GDM1 (cell line): Measurements from ENCODE around the gene MAD2L1.
A peak's percentile ranks its signal among the peaks of the same experiment; 100 is the strongest.

Source experiments
- DNase-seq: peaks from one replicate; lab custom pipeline; 2025; lab: John Stamatoyannopoulos, UW

Gene MAD2L1

DNA sequence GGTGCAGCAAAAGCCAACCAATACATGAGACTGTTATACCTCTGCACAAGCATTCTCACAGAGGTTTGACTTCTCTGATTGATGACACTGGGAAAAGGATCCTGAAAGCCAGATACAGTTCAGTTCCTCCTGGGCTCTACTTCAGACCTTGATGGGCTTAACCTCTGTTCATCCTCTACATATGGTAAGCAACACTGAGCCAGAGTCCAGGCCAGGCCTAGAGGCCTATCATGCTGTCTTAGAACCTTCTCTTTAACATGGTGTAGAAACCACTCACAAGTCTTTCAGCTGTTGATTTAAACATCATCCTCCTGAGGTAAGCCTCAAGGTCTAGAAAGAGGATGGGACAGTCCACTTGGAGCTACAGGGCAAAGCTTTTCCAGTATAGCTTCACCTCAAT lies 9.2 kb downstream of the MAD2L1 start:
- no peak for DNase-seq

DNA sequence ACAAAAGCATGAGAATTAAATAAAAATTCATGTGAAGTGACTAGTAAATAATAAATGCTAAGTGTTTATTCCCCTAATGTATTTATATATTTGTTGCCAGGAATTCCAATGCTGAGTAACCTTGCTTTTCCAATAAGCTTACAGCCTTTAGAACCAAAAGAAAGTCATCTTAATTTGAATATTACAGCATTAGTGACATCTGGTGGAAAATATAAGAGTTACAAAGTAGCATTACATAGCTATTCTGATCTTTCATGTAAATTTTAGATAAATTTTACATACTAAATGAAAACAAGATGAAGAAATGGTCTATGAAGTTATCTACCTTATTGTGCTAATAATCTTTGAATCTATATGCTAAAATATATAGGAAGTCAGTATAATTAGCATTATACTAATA lies 10.4 kb downstream of the MAD2L1 start:
- no peak for DNase-seq

DNA sequence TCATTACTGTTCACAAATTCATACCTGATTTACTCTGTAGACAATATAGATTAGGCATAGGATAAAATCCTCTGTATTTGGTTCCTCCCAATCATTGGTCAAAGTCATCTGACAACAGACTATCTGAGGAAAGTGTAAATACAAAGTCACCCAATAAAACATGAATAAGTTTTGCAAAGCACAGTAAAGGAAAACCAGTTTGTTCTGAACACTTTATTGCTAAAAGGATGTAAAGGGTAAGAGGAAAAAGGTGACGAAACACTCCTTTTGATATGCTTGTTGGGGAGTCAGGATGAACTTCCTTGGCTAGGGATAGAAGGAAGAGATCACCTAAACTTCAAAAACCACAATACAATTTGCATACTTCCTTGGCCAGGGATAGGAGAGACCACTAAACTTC lies 10.9 kb downstream of the MAD2L1 start:
- DNase-seq, result no peak

DNA sequence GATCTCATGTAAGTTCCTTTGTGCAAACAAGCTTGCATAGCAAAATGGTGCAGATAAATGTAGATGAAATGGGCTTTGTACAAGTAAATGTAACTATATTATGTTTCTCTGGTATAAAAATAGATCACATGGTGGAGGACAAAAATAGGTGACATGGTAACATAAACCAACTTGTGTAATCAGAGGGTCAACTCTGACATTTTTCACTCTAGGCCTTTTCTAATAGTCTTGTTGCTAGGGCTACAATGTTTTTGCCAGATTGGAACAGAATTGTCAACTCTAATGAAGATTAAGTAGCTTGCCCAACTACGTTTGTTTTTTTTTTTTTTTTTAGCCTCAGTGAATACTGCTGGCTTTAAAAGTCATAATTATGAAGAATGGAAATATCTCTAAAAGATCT lies 11.5 kb downstream of the MAD2L1 start:
- no peak for DNase-seq

DNA sequence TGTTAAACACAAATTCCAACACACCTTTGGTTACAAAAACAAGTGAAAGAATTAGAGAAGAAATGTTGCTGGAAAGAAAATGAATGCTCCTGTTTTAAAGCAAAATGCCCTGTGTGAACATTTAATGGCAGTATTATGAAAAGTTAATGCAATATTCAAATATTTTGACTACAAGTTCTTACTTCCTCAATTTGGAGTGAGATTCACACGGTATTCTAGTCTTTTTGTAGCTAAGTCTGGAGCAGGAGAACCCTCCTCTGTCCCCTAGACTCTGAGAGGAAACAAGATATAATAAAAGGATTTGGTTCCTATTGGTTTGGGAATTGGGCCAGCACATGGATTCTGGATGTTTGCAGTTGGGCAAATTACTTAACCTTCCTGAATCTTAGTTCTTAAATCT lies 12.7 kb downstream of the MAD2L1 start:
- DNase-seq, result no peak

DNA sequence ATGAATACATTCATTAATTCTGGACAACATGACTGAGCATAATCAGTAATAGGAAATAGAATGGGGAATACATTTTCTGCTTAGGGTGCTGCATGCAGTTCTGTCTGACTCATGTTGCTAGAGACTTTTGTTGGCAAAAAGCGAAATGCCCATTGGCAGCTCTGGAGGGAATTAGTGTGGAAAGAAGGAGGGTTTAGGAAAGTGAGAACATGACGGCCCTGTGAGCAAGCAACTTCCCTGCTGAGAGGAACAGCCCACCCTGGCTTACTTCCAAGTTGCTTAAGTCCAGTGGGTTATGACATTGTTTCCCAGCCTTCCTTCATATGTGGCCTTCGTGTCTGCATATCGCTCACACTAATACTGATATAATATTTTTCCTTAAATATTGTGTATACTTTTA lies 13.8 kb downstream of the MAD2L1 start:
- no peak for DNase-seq

DNA sequence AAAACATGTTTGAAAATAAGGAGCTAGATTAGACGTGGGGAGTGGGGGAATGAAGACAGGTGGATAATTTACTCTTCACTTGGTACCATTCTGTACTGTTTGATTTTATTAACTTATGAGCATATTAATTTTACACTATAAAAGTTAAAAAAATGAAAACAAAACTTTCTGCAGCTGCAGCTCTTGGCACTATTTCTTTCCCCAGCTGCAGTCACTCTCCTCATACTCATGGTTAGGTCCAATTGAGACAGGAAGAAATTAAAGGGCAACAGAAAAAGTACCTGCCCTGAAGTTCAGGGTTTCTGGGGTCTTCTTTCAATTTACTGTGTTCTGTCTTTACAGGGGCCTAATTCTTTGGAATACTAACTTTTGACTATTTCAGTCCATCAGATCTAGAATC lies 15.4 kb downstream of the MAD2L1 start:
- no peak for DNase-seq

DNA sequence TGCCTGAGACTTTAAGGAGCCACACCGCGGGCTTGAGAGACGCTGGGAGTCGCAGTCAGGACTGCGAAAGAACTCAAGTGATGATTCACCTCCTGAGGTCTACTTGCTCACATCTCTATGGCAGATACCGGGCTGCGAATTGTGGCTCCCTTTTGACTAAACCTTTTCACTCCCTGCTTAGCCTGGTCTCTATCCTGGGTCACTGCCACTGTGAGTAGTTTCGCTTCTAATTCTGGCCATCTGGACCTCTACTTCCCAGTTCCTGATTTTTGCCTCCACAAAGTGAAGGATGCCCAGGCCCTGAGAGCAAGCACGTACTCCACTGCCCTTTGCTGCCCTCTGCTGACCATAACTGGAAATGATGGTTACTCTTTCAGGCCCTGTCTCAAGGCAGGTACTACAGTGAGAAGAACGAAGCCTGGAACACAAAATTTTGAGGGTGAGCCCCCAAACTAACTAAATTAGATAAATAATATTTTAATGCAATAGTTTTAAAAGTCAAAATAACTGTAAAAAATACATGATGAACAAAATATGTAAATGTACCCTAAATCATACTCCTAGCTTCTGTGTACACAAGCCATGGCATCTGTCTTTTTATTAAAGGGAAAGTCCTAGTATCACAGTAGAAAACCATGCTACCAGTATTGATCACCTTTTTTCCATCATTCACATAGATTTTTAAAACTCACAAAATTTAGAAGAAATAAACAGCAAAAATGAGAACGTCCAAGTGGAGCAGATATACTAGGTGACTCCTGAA lies 16.7 kb downstream of the MAD2L1 start:
- DNase-seq, result peak; percentile 53

DNA sequence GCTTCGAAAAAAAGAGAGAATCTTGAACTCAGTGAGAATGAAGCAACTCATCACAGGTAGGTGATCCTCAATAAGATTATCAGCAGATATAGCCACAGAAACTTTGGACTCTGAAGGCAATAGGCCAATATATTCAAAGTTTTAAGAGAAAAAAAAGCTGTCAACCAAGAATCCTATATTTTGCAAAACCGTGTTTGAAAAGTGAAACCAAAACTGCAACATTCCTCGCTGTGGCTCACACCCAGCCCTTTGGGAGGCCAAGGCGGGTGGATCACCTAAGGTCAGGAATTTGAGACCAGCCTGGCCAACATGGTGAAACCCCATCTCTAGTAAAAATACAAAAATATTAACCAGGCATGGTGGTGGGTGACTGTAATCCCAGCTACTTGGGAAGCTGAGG lies 22.8 kb downstream of the MAD2L1 start:
- DNase-seq, result no peak

DNA sequence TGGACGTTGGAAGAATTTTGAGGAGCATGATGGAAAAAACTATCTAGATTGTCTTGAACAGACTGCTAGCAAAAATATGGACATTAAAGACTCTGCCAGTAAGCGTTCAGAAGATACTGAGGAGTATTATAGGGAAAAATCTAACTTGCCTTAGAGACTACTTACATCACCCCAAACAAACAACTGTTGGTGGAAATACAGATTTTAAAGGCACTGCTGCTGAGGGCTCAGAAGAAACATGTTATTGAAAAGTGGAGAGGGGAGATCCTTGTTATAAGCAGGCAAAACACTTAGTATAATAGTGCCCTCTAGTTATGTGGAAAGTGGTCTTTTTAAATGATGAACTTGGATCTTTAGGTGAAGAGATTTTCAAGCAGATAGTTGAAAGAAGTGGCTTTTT lies 29.2 kb downstream of the MAD2L1 start:
- no peak for DNase-seq

DNA sequence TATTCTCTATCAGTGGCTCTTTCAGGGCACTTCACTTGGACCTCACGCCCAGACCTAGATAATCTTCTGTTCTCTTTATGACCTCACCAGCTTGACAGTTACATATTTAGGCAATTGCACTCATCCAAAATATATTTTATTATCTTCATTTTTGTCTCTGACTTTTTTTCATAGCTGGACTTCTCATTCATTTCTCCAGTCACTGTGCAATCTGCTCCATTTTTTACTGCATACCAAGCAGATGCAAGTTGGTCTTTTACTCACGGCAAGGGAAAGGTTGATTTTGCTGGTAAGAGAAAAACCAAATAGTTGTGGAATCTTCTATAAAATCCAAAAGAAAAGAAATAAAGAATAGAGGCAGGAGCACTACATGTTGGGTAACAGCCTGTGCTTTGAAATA lies 31.7 kb downstream of the MAD2L1 start:
- no peak for DNase-seq

DNA sequence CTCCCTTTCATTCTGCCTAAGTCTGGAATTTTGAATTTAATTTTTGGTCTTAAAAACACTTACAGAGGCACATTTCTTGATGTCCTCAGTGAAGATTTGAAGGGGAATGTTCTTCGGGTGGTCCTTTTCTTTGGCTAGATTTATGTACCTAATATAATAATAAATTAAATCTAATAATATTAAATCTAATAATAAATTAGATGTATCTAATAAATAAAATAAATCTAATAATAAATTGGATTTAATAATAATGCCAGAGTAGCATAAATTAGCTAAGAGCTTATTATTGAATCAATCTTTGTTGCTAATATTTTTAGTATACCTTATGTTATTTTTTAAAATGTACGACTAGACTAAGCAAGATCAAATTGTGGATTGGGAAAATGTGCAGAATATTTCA lies 39.8 kb downstream of the MAD2L1 start:
- no peak for DNase-seq

DNA sequence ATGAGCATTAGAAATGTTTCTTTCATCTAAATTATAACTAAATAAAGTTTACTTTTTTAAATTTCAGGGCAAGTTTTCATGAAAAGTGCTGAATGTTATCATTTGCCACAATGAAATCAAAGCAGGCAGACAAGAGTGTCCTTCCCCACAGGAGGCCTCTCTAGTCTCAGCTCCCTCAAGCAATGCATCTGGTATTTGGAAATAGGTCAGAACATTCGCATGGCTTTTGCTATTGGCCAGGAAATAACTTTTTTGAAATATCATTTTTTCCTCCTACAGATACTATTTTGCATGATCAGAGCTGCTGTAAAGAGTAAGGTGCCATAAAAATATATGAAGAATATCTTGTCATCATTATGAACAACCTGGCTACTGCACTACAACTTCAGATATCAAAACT lies 41.1 kb downstream of the MAD2L1 start:
- no peak for DNase-seq

DNA sequence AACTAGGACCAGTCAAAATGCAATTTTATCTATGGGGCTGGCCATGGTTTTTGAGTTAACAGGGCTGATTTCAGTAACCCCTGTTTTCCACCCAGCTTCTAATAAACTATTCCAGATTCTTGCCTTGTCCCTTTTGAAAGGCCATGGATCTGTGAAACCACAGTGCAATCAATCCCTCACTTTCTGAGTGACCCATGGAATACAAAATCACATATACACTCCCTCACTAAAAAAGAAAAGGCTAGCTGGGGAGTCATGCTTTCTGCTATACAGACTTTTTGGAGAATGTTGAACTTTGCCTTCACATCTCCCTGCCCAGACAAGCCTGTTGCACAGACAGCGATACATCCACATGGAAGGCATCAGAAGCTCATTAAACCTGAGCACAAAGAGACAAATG lies 47.9 kb downstream of the MAD2L1 start:
- no peak for DNase-seq

DNA sequence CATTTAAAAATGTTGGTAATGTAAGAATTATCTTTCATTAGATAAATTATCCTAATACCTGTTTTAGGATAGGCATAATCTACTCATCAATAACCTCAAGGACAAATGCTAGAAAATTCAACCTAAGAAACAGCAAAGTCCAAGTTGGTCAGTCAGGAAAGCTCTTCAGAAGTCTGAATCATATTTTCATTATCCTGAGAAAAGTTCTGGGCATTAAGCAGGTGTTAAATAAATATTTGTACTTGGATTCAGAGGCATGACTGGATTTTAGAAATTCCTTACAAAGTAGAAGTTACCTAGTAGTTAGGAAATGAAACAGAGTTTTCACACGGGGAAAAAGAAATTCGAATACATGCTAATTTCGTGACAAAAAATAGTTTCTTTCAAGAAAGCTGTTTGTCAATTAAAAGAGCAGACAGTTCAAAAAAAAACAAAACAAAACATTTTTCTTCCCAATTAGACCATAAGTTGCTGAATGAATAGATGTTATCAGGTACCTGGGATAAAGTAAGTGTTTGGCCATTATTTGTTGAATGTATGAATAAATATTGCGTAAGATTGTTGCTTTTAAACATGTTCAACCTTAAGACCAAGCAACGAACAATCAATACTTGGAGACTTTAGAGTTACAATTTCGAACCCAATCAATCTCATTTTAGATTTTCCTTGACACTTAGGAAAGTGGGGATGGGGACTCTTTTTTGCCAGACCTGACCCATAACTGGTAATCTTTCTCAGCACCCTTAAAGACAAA lies 48.5 kb downstream of the MAD2L1 start:
- no peak for DNase-seq

DNA sequence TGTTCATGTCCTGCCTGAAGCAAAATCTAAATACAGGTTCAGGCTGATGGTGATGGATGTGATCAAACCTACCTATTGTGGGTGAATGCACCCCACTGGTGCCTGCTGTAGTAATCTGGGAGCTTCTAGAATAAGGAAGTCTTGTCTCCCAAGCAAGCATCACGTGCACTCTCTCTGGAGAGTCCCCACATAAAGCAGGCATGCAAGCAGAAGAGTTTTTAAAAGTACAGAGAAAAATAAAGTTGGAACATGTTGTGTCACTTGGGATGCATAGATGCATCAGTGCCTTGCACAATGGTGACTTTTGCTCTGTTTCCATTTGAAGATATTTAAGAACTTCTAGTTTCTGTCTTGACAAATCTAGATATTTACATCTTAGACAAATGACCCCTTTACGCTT lies 54.9 kb downstream of the MAD2L1 start:
- DNase-seq, result no peak

DNA sequence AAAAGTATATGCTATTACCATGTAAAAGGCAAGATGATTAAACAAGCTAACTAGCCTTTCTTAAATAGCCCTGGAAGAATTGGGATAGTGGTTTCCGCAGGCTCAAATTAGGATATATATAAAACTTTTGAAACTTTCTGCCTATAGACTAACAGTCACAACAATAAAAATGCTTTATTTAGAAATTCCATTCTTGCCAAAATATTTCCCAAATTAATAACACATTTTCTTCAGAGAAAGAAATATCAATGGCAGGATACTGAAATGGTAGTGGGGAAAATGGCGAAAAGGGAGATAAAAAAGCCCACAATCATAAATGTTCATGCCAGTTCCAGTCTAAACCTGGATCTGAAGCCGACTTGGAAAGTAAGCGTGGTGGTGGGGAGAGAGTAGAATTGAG lies 56.0 kb downstream of the MAD2L1 start:
- DNase-seq, result no peak

DNA sequence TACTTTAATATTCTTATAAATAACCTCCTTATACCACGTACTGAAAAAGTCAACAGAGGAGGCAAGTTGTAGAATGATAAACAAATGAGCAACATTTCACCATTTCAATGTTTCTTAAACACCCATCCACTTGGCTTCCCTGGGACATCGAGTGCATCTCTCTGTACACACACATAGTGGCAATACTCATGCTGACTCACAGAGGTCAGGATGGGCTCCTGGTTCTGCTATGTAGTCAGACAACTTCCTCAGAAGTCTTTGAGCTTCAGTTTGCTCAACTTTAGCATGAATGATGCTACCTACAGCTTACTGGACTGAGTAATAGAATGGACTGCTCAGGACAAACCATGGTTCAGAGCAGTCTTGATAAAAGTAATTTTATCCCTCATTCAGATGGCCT lies 56.9 kb downstream of the MAD2L1 start:
- DNase-seq, result no peak

DNA sequence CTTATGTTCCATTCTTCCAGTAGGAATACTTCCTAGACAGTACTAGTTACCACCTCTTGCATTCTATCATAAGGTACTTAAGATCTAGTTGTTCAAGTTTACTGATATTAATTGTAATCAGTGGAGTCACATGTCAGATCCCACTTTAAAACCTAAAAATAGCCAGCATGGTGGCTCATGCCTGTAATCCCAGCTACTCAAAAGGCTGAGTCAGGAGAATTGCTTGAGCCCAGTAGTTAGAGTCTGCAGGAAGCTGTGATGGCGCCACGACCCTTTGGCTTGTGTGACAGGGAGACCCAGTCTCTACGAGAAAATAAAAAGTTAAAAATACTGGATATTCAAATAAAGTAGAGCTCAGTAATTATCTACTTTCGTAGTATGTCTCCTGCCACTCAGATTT lies 57.7 kb downstream of the MAD2L1 start:
- no peak for DNase-seq

DNA sequence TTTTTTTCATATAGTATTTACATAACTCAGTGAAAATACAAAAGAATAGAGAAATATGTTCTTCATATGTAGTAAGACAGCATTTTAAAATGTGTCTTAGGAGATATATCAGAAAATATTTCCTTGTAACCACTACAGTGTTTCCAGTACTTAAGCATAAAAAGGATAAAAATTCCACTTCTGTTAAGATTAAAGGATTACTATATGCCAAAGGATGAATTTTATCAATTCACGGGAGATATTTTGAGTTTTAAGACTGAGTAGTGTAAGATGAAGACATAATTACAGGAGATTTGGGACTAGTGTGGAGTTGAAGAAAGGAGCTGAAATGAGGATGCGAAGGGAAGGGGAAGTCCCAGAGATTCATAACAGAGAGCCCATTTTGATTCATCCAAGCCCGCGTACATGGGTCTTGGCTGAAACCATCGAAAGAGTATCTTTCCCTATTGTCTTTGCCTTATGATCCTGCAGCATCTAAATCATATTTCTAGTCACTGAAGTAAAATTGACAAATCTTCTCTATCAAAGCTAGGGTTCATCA lies 58.7 kb downstream of the MAD2L1 start:
- no peak for DNase-seq

DNA sequence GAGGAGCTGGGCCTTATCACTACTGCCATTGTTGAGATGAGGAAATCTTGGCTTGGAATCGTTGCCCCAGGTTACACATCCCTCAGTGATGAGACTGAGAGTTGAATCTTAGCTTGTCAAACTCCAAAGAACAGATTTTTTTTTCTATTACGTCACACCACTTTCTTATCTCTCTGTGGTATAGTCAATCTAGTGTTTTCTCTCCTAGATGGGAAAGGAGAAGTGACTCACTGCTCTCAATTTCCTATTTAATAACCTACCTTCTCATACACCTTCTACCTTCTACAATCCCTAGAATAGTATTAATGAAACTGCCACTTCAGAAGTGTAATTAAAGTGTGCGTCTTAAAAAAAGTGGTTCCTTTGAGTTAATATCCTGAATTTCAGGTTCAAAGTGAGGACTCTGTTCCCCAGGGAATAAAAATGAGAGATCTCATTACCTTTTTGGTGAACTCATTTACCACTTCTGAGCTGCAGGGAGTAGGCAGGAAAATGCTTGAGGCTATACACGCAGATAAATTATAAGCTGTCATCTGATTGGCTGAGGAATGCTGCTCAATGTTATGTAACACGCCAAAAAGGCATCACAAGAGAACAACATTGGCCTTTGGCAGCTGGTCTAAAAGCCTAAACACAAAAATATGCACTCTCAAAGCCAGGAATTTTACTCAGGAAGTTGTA lies 59.3 kb downstream of the MAD2L1 start:
- DNase-seq, result no peak
